ENCODE data around the gene GPR132. TPM values are rescaled to one million over a fixed set of nuclear protein-coding genes. Genes with fewer than 3 reads are reported as not detected.

The GPR132 gene
- total RNA-seq, 1 experiment from 2014 or later = 1.4 TPM

DNA sequence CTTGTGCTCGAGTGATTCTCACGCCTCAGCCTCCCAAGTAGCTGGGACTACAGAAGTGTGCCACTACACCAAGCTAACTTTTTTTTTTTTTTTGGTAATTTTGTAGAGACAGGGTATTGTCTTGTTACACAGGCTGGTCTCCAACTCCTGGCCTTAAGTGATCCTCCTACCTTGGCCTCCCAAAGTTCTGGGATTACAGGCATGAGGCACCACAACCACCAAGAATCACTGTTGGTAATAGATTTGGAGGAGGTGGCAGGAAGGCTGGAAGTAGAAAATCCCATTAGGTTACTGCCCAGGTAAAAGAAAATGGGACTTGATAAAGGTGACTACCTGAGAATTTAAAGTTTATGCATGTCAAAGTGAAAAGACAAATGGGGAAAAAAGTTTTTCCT, 43.0 kb downstream of the GPR132 start:
- peaks cover 36% of the 10 kb centered on the region for H3K4me1 Mint-ChIP-seq (ENCODE audit: low read depth, unreplicated experiment)
- intact Hi-C loops (cut with micrococcal nuclease; ENCODE audit: unreplicated experiment) = loop anchor here (5.0 kb wide), 1 partner anchor 50 kb away; no protein-coding TSS in a partner anchor
- TF ChIP-seq, protein P1, sequence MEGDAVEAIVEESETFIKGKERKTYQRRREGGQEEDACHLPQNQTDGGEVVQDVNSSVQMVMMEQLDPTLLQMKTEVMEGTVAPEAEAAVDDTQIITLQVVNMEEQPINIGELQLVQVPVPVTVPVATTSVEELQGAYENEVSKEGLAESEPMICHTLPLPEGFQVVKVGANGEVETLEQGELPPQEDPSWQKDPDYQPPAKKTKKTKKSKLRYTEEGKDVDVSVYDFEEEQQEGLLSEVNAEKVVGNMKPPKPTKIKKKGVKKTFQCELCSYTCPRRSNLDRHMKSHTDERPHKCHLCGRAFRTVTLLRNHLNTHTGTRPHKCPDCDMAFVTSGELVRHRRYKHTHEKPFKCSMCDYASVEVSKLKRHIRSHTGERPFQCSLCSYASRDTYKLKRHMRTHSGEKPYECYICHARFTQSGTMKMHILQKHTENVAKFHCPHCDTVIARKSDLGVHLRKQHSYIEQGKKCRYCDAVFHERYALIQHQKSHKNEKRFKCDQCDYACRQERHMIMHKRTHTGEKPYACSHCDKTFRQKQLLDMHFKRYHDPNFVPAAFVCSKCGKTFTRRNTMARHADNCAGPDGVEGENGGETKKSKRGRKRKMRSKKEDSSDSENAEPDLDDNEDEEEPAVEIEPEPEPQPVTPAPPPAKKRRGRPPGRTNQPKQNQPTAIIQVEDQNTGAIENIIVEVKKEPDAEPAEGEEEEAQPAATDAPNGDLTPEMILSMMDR (IDR thresholded peaks at IDR 0.05; ENCODE audit: unreplicated experiment) = no peak
- H3K9me3 Mint-ChIP-seq (ENCODE audit: low read depth, unreplicated experiment) = peaks cover 2% of the 10 kb centered on the region
- H3K4me3 Mint-ChIP-seq (ENCODE audit: low read depth, unreplicated experiment) = peak overlapping the region; percentile 96
- H3K27ac Mint-ChIP-seq (ENCODE audit: unreplicated experiment) = peak overlapping the region; percentile 97
- H3K36me3 Mint-ChIP-seq (ENCODE audit: insufficient read depth, unreplicated experiment) = peaks cover 47% of the 10 kb centered on the region
- H3K27me3 Mint-ChIP-seq (ENCODE audit: unreplicated experiment) = no peaks in the 10 kb centered on the region
- no TSS peak for BruUV-seq (replicated peaks)
- no peak for DNase-seq
- CTCF ChIA-PET = no interaction called here

DNA sequence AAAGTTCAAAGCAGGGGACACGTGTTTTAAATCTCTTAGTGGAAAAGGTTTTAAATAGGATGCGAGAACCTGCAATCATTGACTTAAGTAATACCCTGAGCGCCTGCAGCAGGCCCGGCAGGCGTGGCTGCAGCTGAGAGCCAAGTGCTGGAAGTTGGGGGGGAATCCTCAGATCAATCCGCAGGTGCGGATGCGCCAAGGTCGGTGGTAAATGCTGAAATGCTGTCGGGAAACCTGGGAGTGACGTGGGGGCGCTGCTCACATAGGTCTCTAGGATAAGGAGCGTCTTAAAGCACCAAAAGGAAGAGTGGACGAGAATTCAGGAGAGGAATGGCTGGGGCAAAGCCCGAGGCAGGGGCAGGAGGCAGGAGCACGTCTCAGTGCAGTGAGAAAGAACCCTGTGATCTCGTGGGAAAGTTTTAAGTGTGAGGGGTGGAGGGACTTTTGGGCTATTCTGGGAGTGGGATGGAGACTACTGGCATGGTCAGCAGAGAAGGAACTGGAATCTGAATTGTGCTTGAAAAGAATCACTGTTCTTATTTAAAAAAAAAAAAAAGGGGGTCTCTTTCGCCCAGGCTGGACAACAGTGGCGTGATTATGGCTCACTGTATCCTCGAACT, 43.5 kb downstream of the GPR132 start:
- peaks cover 34% of the 10 kb centered on the region for H3K4me1 Mint-ChIP-seq (ENCODE audit: low read depth, unreplicated experiment)
- H3K36me3 Mint-ChIP-seq (ENCODE audit: insufficient read depth, unreplicated experiment) = peaks cover 51% of the 10 kb centered on the region
- DNase-seq = peak; percentile 79
- CTCF ChIA-PET = no interaction called here
- TF ChIP-seq, protein P1 (IDR thresholded peaks at IDR 0.05; ENCODE audit: unreplicated experiment) = no peak
- no peaks in the 10 kb centered on the region for H3K27me3 Mint-ChIP-seq (ENCODE audit: unreplicated experiment)
- H3K4me3 Mint-ChIP-seq (ENCODE audit: low read depth, unreplicated experiment) = peak overlapping the region; percentile 96
- H3K27ac Mint-ChIP-seq (ENCODE audit: unreplicated experiment) = peak overlapping the region; percentile 97
- BruUV-seq (replicated peaks) = TSS peak; percentile 86
- peaks cover under 1% of the 10 kb centered on the region for H3K9me3 Mint-ChIP-seq (ENCODE audit: low read depth, unreplicated experiment)
- intact Hi-C loops (cut with micrococcal nuclease; ENCODE audit: unreplicated experiment) = loop anchor here (5.0 kb wide), 1 partner anchor 49 kb away; no protein-coding TSS in a partner anchor

DNA sequence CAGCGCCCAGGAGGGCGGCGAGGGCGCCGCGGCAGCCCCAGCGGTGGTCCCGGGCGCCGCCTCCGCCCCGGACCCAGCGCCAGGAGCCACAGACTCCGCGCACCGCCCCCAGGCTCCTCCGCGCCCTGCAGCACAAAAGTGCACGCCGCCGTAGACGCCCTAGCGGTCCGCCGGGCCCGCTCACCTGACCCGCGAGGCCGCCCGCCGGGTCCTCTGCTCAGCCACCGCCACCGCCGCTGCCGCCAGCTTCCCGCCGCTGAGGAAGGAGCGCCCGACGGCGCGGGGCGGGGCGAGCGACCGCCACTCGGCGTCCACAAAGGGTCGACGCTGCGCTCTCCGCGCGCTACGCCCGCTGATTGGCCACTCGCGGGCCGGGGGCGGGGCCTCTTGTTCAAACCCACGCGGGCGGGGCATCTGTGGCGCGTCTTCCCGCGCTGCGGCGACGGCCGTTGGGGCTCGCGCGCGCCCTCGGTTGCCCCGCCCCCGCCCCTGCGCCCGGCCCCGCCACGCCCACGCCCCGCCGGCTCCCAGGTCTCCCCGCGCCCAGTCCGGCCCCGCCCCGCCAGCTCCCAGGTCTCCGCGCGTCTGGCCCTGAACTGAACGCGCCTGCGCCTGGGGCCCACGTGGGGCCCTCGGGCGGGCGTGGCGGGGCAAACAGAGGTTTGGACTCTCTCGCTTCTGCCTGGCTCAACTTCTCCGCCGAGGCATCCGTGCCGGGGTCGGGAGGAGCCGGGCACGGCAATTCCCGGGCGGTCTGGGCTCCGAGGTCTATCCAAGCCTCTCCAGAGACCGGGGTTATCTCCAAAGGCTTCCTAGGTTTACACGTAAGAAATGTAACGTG, 44.2 kb downstream of the GPR132 start, which contains the start of gene CDCA4:
CDCA4 (minus strand) TSS at position 269 of the 841 bp plus-strand sequence. CDS start 9,154 bp downstream, outside the sequence.
- H3K4me1 Mint-ChIP-seq (ENCODE audit: low read depth, unreplicated experiment) = peaks cover 38% of the 10 kb centered on the region
- no TSS peak for BruUV-seq (replicated peaks)
- H3K4me3 Mint-ChIP-seq (ENCODE audit: low read depth, unreplicated experiment) = peak within 1 kb of the TSS; percentile 96
- TF ChIP-seq, protein P1 (IDR thresholded peaks at IDR 0.05; ENCODE audit: unreplicated experiment) = no peak
- DNase-seq = peak; percentile 98
- CTCF ChIA-PET = interaction anchor here (0.9 to 1.4 kb wide), 2 partner anchors 48 to 66 kb away, joined by 3 to 8 read pairs; no protein-coding TSS in a partner anchor
- intact Hi-C loops (cut with micrococcal nuclease; ENCODE audit: unreplicated experiment) = loop anchor here (5.0 kb wide), 1 partner anchor 49 kb away; no protein-coding TSS in a partner anchor
- no peaks in the 10 kb centered on the region for H3K9me3 Mint-ChIP-seq (ENCODE audit: low read depth, unreplicated experiment)
- peaks cover 59% of the 10 kb centered on the region for H3K36me3 Mint-ChIP-seq (ENCODE audit: insufficient read depth, unreplicated experiment)
- H3K27me3 Mint-ChIP-seq (ENCODE audit: unreplicated experiment) = no peaks in the 10 kb centered on the region
- H3K27ac Mint-ChIP-seq (ENCODE audit: unreplicated experiment) = peak within 1 kb of the TSS; percentile 97
